Hepatocyte (in vitro differentiated cells): ENCODE results near the gene HMGB4.
A peak's percentile ranks its signal among the peaks of the same experiment; 100 is the strongest.

ENCODE experiments used
- EZH2 ChIP-seq: fragments of 200-600 bp; sonication (generic); IDR thresholded peaks from 2 replicates; pipeline ENCODE4 v1.6.1; 2016; ENCODE audit warnings: antibody characterized with exemption, mild to moderate bottlenecking, borderline replicate concordance
- TF ChIP-seq, protein P1 (sequence below): fragments of 200-600 bp; sonication (generic); IDR thresholded peaks from 2 replicates; pipeline ENCODE4 v1.5.1; 2016; ENCODE audit warnings: antibody characterized with exemption, mild to moderate bottlenecking; ENCODE audit not compliant: poor library complexity

DNA sequence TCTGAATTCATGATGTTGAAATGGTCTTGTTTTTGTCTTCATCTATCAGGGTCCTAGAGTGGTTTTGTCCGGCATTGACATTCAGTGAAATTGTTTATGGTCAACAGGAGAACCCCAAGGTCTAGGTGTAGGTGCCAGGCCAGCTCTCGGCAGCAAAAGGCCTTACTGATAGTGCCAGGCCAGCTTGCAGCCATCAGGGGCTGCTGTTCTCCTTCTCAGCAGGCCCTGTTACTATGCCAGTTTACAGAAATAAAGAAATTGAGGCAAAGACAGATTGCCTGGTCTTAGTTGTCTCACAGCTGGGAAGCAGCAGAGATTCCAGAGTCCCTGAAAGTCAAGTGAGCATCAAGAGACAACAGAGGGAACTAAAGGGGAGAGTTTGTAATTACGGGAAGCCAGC, 12.0 kb downstream of the HMGB4 start:
- TF ChIP-seq, protein P1, sequence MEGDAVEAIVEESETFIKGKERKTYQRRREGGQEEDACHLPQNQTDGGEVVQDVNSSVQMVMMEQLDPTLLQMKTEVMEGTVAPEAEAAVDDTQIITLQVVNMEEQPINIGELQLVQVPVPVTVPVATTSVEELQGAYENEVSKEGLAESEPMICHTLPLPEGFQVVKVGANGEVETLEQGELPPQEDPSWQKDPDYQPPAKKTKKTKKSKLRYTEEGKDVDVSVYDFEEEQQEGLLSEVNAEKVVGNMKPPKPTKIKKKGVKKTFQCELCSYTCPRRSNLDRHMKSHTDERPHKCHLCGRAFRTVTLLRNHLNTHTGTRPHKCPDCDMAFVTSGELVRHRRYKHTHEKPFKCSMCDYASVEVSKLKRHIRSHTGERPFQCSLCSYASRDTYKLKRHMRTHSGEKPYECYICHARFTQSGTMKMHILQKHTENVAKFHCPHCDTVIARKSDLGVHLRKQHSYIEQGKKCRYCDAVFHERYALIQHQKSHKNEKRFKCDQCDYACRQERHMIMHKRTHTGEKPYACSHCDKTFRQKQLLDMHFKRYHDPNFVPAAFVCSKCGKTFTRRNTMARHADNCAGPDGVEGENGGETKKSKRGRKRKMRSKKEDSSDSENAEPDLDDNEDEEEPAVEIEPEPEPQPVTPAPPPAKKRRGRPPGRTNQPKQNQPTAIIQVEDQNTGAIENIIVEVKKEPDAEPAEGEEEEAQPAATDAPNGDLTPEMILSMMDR: peak; percentile 5
- TF ChIP-seq EZH2: no peak
